Glutamatergic neuron (in vitro differentiated cells): ENCODE measurements around the gene KCNT1. TPM values are rescaled to one million over a fixed set of nuclear protein-coding genes. Genes with fewer than 3 reads are reported as not detected.

ENCODE experiments used
- DNase-seq: peaks from one replicate; pipeline ENCODE4 v3.0.0; 2022
- H3K27ac Mint-ChIP-seq: one replicate; pipeline ENCODE4 v1.8.0; 2020; ENCODE audit warnings: mild to moderate bottlenecking, mixed read lengths, inconsistent platforms; ENCODE audit not compliant: unreplicated experiment
- H3K27me3 Mint-ChIP-seq: one replicate; pipeline ENCODE4 v1.8.0; 2020; ENCODE audit warnings: mild to moderate bottlenecking, moderate library complexity, mixed read lengths, inconsistent platforms; ENCODE audit not compliant: unreplicated experiment
- H3K36me3 Mint-ChIP-seq: one replicate; pipeline ENCODE4 v1.8.0; 2020; ENCODE audit warnings: mild to moderate bottlenecking, mixed read lengths, inconsistent platforms; ENCODE audit not compliant: unreplicated experiment
- H3K4me1 Mint-ChIP-seq: one replicate; pipeline ENCODE4 v1.8.0; 2020; ENCODE audit warnings: mild to moderate bottlenecking, low read depth, mixed read lengths, inconsistent platforms; ENCODE audit not compliant: unreplicated experiment
- H3K4me3 Mint-ChIP-seq: one replicate; pipeline ENCODE4 v1.8.0; 2020; ENCODE audit warnings: mild to moderate bottlenecking, mixed read lengths, inconsistent platforms; ENCODE audit not compliant: unreplicated experiment
- H3K9me3 Mint-ChIP-seq: one replicate; pipeline ENCODE4 v1.8.0; 2020; ENCODE audit warnings: mild to moderate bottlenecking, moderate library complexity, mixed read lengths, inconsistent platforms; ENCODE audit not compliant: unreplicated experiment
- CTCF ChIP-seq: fragments of 200-600 bp; sonication (generic); IDR thresholded peaks from one replicate; pipeline ENCODE4 v1.5.0; 2021; ENCODE audit not compliant: partially characterized antibody, unreplicated experiment
- total RNA-seq: library from RNA; stranded (reverse); fragmentation: NEBNext Ultra II Directional; extraction: Animal tissue kit (Norgen Biotek cat#: 25700); gene quantifications from one replicate; pipeline ENCODE4 v1.2.1, GENCODE V29; 2021; ENCODE audit not compliant: unreplicated experiment

KCNT1 gene
- total RNA-seq, 1 donor from 2014 or later: 0.76 TPM

- Mint-ChIP-seq H3K27me3 (no peaks in the 10 kb centered on the region), H3K27ac (no peak overlapping the region), H3K36me3 (no peaks in the 10 kb centered on the region), H3K4me1 (no peaks in the 10 kb centered on the region), H3K9me3 (no peaks in the 10 kb centered on the region), H3K4me3 (no peak overlapping the region)
- no peak for TF ChIP-seq CTCF
- no peak for DNase-seq
Measured at GRCh38 chr9:135674977-135675376, 27.0 kb upstream of the KCNT1 start.

- TF ChIP-seq CTCF: no peak
- Mint-ChIP-seq H3K9me3 (no peaks in the 10 kb centered on the region), H3K27me3 (no peaks in the 10 kb centered on the region), H3K4me3 (no peak overlapping the region), H3K27ac (no peak overlapping the region), H3K4me1 (no peaks in the 10 kb centered on the region), H3K36me3 (no peaks in the 10 kb centered on the region)
- DNase-seq: no peak
Measured at GRCh38 chr9:135676891-135677290, 25.1 kb upstream of the KCNT1 start.

GRCh38 chr9:135677641-135678168, 24.3 kb upstream of the KCNT1 start:
- no peak for TF ChIP-seq CTCF
- H3K9me3 Mint-ChIP-seq: no peaks in the 10 kb centered on the region
- H3K27ac Mint-ChIP-seq: no peak overlapping the region
- DNase-seq: no peak
- H3K4me1 Mint-ChIP-seq: no peaks in the 10 kb centered on the region
- H3K27me3 Mint-ChIP-seq: no peaks in the 10 kb centered on the region
- no peak overlapping the region for H3K4me3 Mint-ChIP-seq
- no peaks in the 10 kb centered on the region for H3K36me3 Mint-ChIP-seq

GRCh38 chr9:135678236-135679017, 23.6 kb upstream of the KCNT1 start:
- no peaks in the 10 kb centered on the region for H3K36me3 Mint-ChIP-seq
- H3K27me3 Mint-ChIP-seq: no peaks in the 10 kb centered on the region
- no peaks in the 10 kb centered on the region for H3K4me1 Mint-ChIP-seq
- no peak for DNase-seq
- H3K9me3 Mint-ChIP-seq: no peaks in the 10 kb centered on the region
- H3K27ac Mint-ChIP-seq: no peak overlapping the region
- H3K4me3 Mint-ChIP-seq: no peak overlapping the region
- TF ChIP-seq CTCF: no peak

- Mint-ChIP-seq H3K9me3 (no peaks in the 10 kb centered on the region), H3K27me3 (no peaks in the 10 kb centered on the region), H3K27ac (no peak overlapping the region), H3K4me1 (no peaks in the 10 kb centered on the region), H3K4me3 (no peak overlapping the region), H3K36me3 (no peaks in the 10 kb centered on the region)
- TF ChIP-seq CTCF: no peak
- DNase-seq: no peak
Measured at GRCh38 chr9:135680056-135680455, 21.9 kb upstream of the KCNT1 start.
